ENCODE measurements around the gene CHMP2A. TPM values are rescaled to one million over a fixed set of nuclear protein-coding genes. Genes with fewer than 3 reads are reported as not detected.

Gene CHMP2A
- total and polyA plus RNA-seq, 2 of the 13 experiments (the other 11 are each of a cell fraction or from before 2014, with no cell fraction given) = 49.7 to 55.0 TPM

DNA sequence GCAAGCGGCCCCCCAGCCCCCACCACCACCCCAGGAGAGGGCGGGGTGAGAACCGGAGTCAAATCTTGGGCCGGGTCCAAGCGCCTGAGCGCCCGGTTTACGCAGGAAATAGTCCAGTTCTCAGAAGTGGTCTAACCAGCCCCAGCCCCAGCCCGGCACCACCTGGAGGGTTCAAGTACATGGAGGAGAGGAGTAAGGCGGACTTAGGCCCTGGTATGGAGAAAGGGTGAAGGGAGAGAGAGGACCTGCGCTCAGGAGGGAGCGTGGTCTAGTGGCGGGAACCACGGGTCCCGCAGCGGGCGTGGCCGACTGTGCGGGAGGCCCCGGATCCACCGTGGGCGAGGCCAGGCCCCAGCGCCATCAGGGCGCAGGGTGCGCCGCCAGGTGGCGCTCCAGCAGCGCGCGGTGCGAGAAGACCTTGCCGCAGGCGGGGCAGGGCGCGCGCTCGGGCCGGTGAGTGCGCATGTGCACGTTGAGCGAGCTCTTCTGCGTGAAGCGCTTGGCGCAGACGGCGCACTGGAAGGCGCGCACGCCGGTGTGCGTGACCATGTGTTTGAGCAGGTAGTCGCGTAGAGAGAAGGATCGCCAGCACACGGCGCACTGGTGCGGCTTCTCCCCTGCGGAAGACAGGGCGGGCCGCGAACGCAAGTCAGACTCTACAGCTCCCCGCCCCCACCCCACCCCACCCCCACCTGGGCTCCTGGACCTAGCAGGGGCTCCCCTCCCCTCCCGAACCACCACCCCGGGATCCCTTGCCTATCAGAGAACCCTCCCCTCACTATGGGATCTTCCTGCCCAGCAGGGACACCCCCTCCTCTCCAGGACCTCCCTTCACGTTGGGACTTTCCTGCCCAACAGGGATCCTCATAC lies 41.0 kb downstream of the CHMP2A start (continued):
- peak; percentile 90 for TF ChIP-seq ERF (CRISPR knock-in tag; IDR thresholded peaks at IDR 0.05)
- peak; percentile 98 for TF ChIP-seq NAIF1 (CRISPR knock-in tag; IDR thresholded peaks at IDR 0.05; ENCODE audit: borderline replicate concordance)
- no peak; the same call in 1 of the 2 replicates for TF ChIP-seq ZNF558 (CRISPR knock-in tag; IDR thresholded peaks at IDR 0.05; ENCODE audit: borderline replicate concordance)
- TF ChIP-seq, protein P1, sequence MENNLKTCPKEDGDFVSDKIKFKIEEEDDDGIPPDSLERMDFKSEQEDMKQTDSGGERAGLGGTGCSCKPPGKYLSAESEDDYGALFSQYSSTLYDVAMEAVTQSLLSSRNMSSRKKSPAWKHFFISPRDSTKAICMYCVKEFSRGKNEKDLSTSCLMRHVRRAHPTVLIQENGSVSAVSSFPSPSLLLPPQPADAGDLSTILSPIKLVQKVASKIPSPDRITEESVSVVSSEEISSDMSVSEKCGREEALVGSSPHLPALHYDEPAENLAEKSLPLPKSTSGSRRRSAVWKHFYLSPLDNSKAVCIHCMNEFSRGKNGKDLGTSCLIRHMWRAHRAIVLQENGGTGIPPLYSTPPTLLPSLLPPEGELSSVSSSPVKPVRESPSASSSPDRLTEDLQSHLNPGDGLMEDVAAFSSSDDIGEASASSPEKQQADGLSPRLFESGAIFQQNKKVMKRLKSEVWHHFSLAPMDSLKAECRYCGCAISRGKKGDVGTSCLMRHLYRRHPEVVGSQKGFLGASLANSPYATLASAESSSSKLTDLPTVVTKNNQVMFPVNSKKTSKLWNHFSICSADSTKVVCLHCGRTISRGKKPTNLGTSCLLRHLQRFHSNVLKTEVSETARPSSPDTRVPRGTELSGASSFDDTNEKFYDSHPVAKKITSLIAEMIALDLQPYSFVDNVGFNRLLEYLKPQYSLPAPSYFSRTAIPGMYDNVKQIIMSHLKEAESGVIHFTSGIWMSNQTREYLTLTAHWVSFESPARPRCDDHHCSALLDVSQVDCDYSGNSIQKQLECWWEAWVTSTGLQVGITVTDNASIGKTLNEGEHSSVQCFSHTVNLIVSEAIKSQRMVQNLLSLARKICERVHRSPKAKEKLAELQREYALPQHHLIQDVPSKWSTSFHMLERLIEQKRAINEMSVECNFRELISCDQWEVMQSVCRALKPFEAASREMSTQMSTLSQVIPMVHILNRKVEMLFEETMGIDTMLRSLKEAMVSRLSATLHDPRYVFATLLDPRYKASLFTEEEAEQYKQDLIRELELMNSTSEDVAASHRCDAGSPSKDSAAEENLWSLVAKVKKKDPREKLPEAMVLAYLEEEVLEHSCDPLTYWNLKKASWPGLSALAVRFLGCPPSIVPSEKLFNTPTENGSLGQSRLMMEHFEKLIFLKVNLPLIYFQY (CRISPR knock-in tag; IDR thresholded peaks at IDR 0.05; ENCODE audit: borderline replicate concordance) = peak; percentile 58; the same call in 1 of the 2 replicates
- TF ChIP-seq RERE (CRISPR knock-in tag; IDR thresholded peaks at IDR 0.05; ENCODE audit: low read depth) = 0 out of 2 replicates have a peak, but pooled peaks have one; percentile 35
- TF ChIP-seq SIX4 (CRISPR knock-in tag; IDR thresholded peaks at IDR 0.05) = 0 out of 2 replicates have a peak, but pooled peaks have one; percentile 37
- TF ChIP-seq ZNF562 (CRISPR knock-in tag; IDR thresholded peaks at IDR 0.05; ENCODE audit: borderline replicate concordance) = no peak
- TF ChIP-seq KDM5B (CRISPR knock-in tag; IDR thresholded peaks at IDR 0.05; ENCODE audit: borderline replicate concordance) = peak; percentile 67; the same call in 1 of the 2 replicates
- TF ChIP-seq IKZF1 (IDR thresholded peaks at IDR 0.05) = no peak
- TF ChIP-seq, protein P2, sequence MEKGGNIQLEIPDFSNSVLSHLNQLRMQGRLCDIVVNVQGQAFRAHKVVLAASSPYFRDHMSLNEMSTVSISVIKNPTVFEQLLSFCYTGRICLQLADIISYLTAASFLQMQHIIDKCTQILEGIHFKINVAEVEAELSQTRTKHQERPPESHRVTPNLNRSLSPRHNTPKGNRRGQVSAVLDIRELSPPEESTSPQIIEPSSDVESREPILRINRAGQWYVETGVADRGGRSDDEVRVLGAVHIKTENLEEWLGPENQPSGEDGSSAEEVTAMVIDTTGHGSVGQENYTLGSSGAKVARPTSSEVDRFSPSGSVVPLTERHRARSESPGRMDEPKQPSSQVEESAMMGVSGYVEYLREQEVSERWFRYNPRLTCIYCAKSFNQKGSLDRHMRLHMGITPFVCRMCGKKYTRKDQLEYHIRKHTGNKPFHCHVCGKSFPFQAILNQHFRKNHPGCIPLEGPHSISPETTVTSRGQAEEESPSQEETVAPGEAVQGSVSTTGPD (CRISPR knock-in tag; IDR thresholded peaks at IDR 0.05) = no peak
- TF ChIP-seq, protein P3, sequence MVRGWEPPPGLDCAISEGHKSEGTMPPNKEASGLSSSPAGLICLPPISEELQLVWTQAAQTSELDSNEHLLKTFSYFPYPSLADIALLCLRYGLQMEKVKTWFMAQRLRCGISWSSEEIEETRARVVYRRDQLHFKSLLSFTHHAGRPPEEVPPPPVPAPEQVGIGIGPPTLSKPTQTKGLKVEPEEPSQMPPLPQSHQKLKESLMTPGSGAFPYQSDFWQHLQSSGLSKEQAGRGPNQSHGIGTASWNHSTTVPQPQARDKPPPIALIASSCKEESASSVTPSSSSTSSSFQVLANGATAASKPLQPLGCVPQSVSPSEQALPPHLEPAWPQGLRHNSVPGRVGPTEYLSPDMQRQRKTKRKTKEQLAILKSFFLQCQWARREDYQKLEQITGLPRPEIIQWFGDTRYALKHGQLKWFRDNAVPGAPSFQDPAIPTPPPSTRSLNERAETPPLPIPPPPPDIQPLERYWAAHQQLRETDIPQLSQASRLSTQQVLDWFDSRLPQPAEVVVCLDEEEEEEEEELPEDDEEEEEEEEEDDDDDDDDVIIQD (CRISPR knock-in tag; IDR thresholded peaks at IDR 0.05; ENCODE audit: low read depth) = peak; percentile 64; the same call in 1 of the 2 replicates
- TF ChIP-seq SKIL (CRISPR knock-in tag; IDR thresholded peaks at IDR 0.05; ENCODE audit: borderline replicate concordance) = no peak
